ENCODE data around the gene NUDT15. TPM values are rescaled to one million over a fixed set of nuclear protein-coding genes. Genes with fewer than 3 reads are reported as not detected.
"Not testable (repeated sequence)": the region's sequence is repeated elsewhere in the genome, so short reads cannot be mapped to it uniquely, and the experiment has no call there.

NUDT15 gene
- total and polyA plus RNA-seq, 8 donors, result 0.89 to 22.5 (median 16.9) TPM; not detected in 1

DNA sequence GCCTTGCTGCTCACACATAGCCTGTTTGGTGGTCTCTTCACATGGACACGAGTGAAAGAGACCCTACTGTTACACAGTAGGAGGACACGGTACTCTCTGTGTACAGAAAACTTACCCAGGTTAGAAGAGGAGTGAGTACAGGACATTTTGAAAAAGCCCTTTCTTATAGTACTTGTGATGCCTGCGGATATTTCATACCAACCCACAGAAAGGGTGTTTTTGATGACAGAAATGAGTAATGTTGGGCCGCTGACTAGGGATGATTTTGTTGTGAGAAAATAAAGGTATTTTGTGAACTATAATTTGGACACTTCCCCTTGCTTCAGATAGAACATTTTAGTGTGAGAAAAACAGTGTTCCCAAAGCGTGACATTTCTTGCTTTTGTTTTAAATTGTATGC lies 18.2 kb downstream of the NUDT15 start:
- H3K27me3 ChIP-seq, result no peaks in the 10 kb centered on the region
- TF ChIP-seq POLR2A (IDR thresholded peaks at IDR 0.05) (no peak), POLR2AphosphoS5 (IDR thresholded peaks at IDR 0.05) (no peak)
- no peaks in the 10 kb centered on the region for H3K9me3 ChIP-seq
- H3K27ac ChIP-seq, result no peak overlapping the region
- DNase-seq, result no peak
- intact Hi-C loops (cut with DNase I; ENCODE audit: low total_unique reads), result no loop called here
- 78 to 85% (median 81%) methylated on average over 5 of the region's 5 CpGs for WGBS, 5 donors
- H3K4me1 ChIP-seq, result no peaks in the 10 kb centered on the region
- no peak overlapping the region for H3K4me3 ChIP-seq
- H3K36me3 ChIP-seq, result peaks cover 0 to 41% (median 35%) of the 10 kb centered on the region in 4 donors

DNA sequence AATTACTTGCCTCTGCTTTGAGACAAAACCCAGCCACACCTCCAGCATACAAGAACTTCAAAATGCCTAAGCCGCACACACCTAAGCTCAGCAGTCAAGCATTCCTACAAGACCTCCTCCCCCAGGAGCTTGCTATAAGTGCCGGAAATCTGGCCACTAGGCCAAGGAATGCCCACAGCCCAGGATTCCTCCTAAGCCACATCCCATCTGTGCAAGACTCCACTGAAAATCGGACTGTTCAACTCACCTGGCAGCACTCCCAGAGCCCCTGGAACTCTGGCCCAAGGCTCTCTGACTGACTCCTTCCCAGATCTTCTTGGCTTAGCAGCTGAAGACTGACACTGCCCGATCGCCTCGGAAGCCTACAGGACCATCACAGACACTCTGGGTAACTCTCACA lies 21.0 kb downstream of the NUDT15 start:
- H3K9me3 ChIP-seq; intact Hi-C loops (cut with DNase I; ENCODE audit: low total_unique reads); H3K27me3 ChIP-seq; H3K4me3 ChIP-seq; DNase-seq; H3K4me1 ChIP-seq; H3K27ac ChIP-seq: not testable (repeated sequence)
- H3K36me3 ChIP-seq, result peaks cover 0 to 19% (median 11%) of the 10 kb centered on the region in 4 donors
- 95 to 98% (median 96%) methylated on average over 6 of the region's 6 CpGs for WGBS, 5 donors

DNA sequence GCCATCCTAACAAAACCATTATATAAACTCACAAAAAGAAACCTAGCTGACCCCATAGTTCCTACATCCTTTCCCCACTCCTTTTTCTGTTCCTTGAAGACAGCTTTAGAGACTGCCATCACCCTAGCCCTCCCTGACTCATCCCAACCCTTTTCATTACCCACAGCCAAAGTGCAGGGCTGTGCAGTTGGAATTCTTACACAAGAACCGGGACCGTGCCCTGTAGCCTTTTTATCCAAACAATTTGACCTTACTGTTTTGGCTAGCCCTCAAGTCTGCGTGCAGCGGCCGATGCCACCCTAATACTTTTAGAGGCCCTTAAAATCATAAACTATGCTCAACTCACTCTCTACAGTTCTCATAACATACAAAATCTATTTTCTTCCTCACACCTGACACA lies 22.4 kb downstream of the NUDT15 start:
- H3K27me3 ChIP-seq; DNase-seq; intact Hi-C loops (cut with DNase I; ENCODE audit: low total_unique reads); H3K9me3 ChIP-seq; H3K27ac ChIP-seq; H3K4me1 ChIP-seq; H3K4me3 ChIP-seq: not testable (repeated sequence)
- H3K36me3 ChIP-seq, result peaks cover 0 to 19% (median 8%) of the 10 kb centered on the region in 4 donors
- 54 to 74% (median 70%) methylated on average over 5 of the region's 5 CpGs for WGBS, 5 donors

DNA sequence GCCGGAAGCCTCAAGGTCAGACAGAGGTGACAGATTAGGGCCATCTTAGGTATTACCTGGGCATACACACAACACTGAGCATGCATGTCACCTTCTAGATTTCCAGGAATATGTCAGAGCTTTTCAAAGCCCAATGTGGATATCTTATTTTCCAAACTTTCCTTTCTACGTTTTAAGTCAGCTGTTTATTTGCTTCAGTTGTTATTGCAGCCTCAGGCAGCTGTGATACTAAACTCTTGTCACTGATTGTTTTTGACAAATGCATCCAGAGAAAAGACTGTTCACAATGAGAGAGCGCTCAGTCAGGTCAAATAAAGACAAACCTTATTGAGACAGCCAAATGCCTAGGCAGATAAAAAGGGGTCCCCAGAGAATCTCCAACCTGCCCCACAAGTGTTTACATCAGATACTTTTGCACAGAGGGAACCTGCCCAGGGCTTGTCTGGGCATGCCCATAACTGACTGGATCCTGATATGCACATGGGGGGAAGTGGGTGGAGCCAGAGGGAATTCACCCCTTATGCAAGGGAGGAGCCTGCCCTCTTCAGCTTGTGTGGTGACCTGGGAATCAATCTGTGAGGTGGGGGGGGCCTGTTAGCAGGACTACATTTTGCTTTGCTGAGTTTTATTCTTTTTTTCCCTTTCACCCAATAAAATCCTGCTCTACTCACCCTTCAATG lies 28.9 kb downstream of the NUDT15 start:
- H3K4me3 ChIP-seq, result no peak overlapping the region
- H3K27ac ChIP-seq, result no peak overlapping the region
- no peaks in the 10 kb centered on the region for H3K27me3 ChIP-seq
- TF ChIP-seq POLR2AphosphoS5 (IDR thresholded peaks at IDR 0.05) (no peak), EP300 (IDR thresholded peaks at IDR 0.05) (no peak), CTCF (IDR thresholded peaks at IDR 0.05) (no peak), POLR2A (IDR thresholded peaks at IDR 0.05) (no peak)
- peaks cover 15 to 83% (median 68%) of the 10 kb centered on the region in 4 donors for H3K36me3 ChIP-seq
- peaks cover 12 to 48% (median 29%) of the 10 kb centered on the region in 4 donors for H3K9me3 ChIP-seq
- no peaks in the 10 kb centered on the region for H3K4me1 ChIP-seq
- DNase-seq, result no peak
- 93 to 97% (median 97%) methylated on average over 3 of the region's 3 CpGs for WGBS, 5 donors
- intact Hi-C loops (cut with DNase I; ENCODE audit: low total_unique reads), result no loop called here

DNA sequence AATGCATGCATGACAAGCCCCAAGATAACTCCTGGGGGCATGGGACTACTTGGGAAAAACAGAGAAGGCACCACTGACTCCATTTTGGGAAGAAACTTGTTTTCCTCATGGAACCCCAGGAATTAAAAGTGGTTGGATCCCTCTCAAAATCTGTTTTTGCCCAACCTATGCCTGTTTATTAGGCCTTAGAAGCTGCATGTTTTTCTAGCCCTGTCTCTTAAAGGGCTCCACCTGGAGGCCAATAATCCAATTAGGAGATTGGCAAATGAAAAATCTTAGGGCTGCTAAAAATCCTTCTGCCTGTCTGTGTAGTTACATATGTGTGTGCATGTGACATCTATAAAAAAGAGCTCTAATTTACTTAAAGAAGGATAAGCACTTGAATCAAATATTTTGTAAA lies 30.5 kb downstream of the NUDT15 start:
- intact Hi-C loops (cut with DNase I; ENCODE audit: low total_unique reads), result no loop called here
- H3K27ac ChIP-seq, result no peak overlapping the region
- no peak for DNase-seq
- no peaks in the 10 kb centered on the region for H3K4me1 ChIP-seq
- H3K27me3 ChIP-seq, result no peaks in the 10 kb centered on the region
- peaks cover 31 to 93% (median 82%) of the 10 kb centered on the region in 4 donors for H3K36me3 ChIP-seq
- no peak overlapping the region for H3K4me3 ChIP-seq
- H3K9me3 ChIP-seq, result peaks cover 24 to 59% (median 38%) of the 10 kb centered on the region in 4 donors
- TF ChIP-seq EP300 (IDR thresholded peaks at IDR 0.05) (no peak), POLR2A (IDR thresholded peaks at IDR 0.05) (no peak), CTCF (IDR thresholded peaks at IDR 0.05) (no peak), POLR2AphosphoS5 (IDR thresholded peaks at IDR 0.05) (no peak)

- H3K9me3 ChIP-seq, result peaks cover 24 to 65% (median 38%) of the 10 kb centered on the region in 4 donors
- no peak for TF ChIP-seq CTCF (IDR thresholded peaks at IDR 0.05)
- no peak for TF ChIP-seq POLR2A (IDR thresholded peaks at IDR 0.05)
- no peak for TF ChIP-seq EP300 (IDR thresholded peaks at IDR 0.05)
- TF ChIP-seq POLR2AphosphoS5 (IDR thresholded peaks at IDR 0.05), result no peak
- intact Hi-C loops (cut with DNase I; ENCODE audit: low total_unique reads), result no loop called here
- H3K27ac ChIP-seq, result no peak overlapping the region
- H3K4me3 ChIP-seq, result no peak overlapping the region
- no peak for DNase-seq
- H3K27me3 ChIP-seq, result no peaks in the 10 kb centered on the region
- H3K36me3 ChIP-seq, result peaks cover 40 to 95% (median 90%) of the 10 kb centered on the region in 4 donors
- H3K4me1 ChIP-seq, result no peaks in the 10 kb centered on the region
- WGBS, 5 donors, result 94 to 99% (median 97%) methylated on average over 2 of the region's 2 CpGs
Observed at GRCh38 chr13:48068952-48069351, 31.4 kb downstream of the NUDT15 start.

All from stomach (tissue), 9 donors.